IPS-20b (cell line): ENCODE results near the gene MAPK8.

Source experiments
- H3K27ac ChIP-seq: one replicate; pipeline ENCODE4 v1.5.1; 2013; ENCODE audit warnings: low read length
- H3K27me3 ChIP-seq: 2 replicates; pipeline ENCODE4 v1.6.1; 2013; ENCODE audit warnings: mild to moderate bottlenecking, low read length, inconsistent platforms; ENCODE audit not compliant: insufficient read depth
- H3K36me3 ChIP-seq: 2 replicates; pipeline ENCODE4 v1.6.1; 2013; ENCODE audit warnings: low read depth, mild to moderate bottlenecking, inconsistent platforms, low read length, moderate library complexity; ENCODE audit not compliant: insufficient read depth
- H3K4me1 ChIP-seq: 2 replicates; pipeline ENCODE4 v1.6.1; 2013; ENCODE audit warnings: mild to moderate bottlenecking, control low read depth, inconsistent platforms, low read length, moderate library complexity; ENCODE audit not compliant: insufficient read depth
- H3K4me3 ChIP-seq: 2 replicates; pipeline ENCODE4 v1.5.1; 2013; ENCODE audit warnings: mild to moderate bottlenecking, low read length, inconsistent platforms
- H3K9ac ChIP-seq: 2 replicates; pipeline ENCODE4 v1.6.1; 2013; ENCODE audit warnings: low read depth, mild to moderate bottlenecking, inconsistent platforms, low read length, moderate library complexity
- H3K9me3 ChIP-seq: 2 replicates; pipeline ENCODE4 v1.6.1; 2013; ENCODE audit warnings: mild to moderate bottlenecking, low read depth, low read length, inconsistent platforms; ENCODE audit not compliant: insufficient read depth

Gene MAPK8

DNA sequence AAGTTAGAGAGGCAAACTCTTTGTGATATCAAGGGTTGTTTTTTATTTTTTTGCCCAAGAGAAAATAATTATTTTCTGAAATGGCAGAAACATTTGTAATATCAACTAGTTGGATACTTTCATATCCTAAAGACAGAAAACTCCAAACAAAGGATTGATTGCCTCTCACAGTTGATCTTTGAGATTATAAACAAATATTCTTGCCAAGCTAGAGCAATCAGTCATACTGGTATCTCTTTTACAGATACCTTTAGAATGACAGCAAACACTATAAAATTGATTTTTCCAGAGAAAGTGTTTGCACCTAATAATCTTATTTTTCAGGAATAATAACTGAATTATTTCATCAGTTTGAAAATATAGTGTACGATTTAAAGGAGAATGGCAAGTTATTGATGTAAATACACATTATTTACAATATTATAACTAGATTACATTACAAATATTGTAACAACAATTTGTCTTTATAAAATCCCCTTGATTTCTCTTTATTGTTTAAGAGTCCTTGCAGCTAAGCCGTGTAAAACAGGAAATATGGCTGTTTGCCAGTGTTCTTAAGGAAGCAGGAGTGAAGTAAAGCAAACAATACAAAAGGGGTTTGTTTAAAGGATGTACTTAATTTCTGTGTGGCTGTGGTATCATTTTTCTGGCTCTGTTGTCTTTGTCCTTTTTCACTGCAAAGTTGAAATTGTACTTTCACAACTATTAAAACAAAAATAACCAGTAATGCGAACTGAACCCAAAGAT lies 58.4 kb downstream of the MAPK8 start:
- Histone ChIP-seq H3K4me3 (no peak overlapping the region), H3K4me1 (peaks cover 4% of the 10 kb centered on the region; the same call in 1 of the 2 replicates), H3K27ac (no peak overlapping the region)

GRCh38 chr10:48365668-48366067 lies 59.2 kb downstream of the MAPK8 start:
- Histone ChIP-seq H3K4me3 (no peak overlapping the region), H3K9ac (no peak overlapping the region), H3K27me3 (no peaks in the 10 kb centered on the region), H3K36me3 (no peaks in the 10 kb centered on the region), H3K4me1 (peaks cover 4% of the 10 kb centered on the region; the same call in 1 of the 2 replicates), H3K27ac (no peak overlapping the region), H3K9me3 (no peaks in the 10 kb centered on the region)

More for the DNA sequence above, 58.4 kb downstream of the MAPK8 start:
- no peaks in the 10 kb centered on the region for H3K27me3 ChIP-seq
- no peaks in the 10 kb centered on the region for H3K9me3 ChIP-seq
- no peak overlapping the region; the same call in 1 of the 2 replicates for H3K9ac ChIP-seq
- no peaks in the 10 kb centered on the region for H3K36me3 ChIP-seq

- Histone ChIP-seq H3K27ac (peak overlapping the region; percentile 49), H3K9me3 (no peaks in the 10 kb centered on the region), H3K4me3 (no peak overlapping the region), H3K27me3 (no peaks in the 10 kb centered on the region), H3K9ac (no peak overlapping the region), H3K36me3 (no peaks in the 10 kb centered on the region), H3K4me1 (peaks cover 4% of the 10 kb centered on the region; the same call in 1 of the 2 replicates)
Measured at GRCh38 chr10:48366261-48366660, 59.8 kb downstream of the MAPK8 start.

GRCh38 chr10:48369501-48369900 lies 63.0 kb downstream of the MAPK8 start:
- no peaks in the 10 kb centered on the region for H3K27me3 ChIP-seq
- no peak overlapping the region for H3K27ac ChIP-seq
- H3K9me3 ChIP-seq, result no peaks in the 10 kb centered on the region
- H3K4me1 ChIP-seq, result no peaks in the 10 kb centered on the region; the same call in 1 of the 2 replicates
- no peaks in the 10 kb centered on the region for H3K36me3 ChIP-seq
- no peak overlapping the region for H3K9ac ChIP-seq
- H3K4me3 ChIP-seq, result no peak overlapping the region

GRCh38 chr10:48377751-48378530 lies 71.5 kb downstream of the MAPK8 start:
- no peaks in the 10 kb centered on the region for H3K27me3 ChIP-seq
- H3K9me3 ChIP-seq, result peaks cover 4% of the 10 kb centered on the region
- H3K4me1 ChIP-seq, result no peaks in the 10 kb centered on the region
- H3K36me3 ChIP-seq, result no peaks in the 10 kb centered on the region
- H3K9ac ChIP-seq, result no peak overlapping the region
- H3K4me3 ChIP-seq, result no peak overlapping the region
- no peak overlapping the region for H3K27ac ChIP-seq

- Histone ChIP-seq H3K9me3 (peaks cover 4% of the 10 kb centered on the region), H3K36me3 (no peaks in the 10 kb centered on the region), H3K27ac (no peak overlapping the region), H3K9ac (no peak overlapping the region), H3K27me3 (no peaks in the 10 kb centered on the region), H3K4me3 (no peak overlapping the region), H3K4me1 (peaks cover 6% of the 10 kb centered on the region; the same call in 1 of the 2 replicates)
Measured at GRCh38 chr10:48378675-48379074, 72.2 kb downstream of the MAPK8 start.

DNA sequence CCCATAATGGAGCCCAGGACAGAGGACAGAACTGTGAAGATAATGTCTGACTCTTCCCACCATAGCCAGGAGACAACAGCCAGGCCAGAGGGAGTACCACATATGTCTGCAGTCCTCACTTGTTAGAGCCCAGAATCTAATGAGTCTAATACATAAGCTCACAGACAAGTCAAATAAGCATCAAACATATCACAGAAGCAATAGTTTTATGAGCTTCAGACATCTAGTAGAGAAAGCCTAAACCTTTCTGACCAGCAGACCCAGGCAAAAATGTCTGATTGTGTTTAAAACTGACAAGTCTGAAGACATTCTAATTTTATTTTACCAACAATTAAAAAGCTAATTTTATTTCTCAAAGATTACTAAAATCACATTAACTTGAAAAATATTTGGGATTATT lies 75.5 kb downstream of the MAPK8 start:
- Histone ChIP-seq H3K36me3 (no peaks in the 10 kb centered on the region), H3K9ac (no peak overlapping the region), H3K4me1 (peaks cover 14% of the 10 kb centered on the region; the same call in 1 of the 2 replicates), H3K27ac (no peak overlapping the region), H3K27me3 (no peaks in the 10 kb centered on the region), H3K9me3 (peaks cover 4% of the 10 kb centered on the region), H3K4me3 (no peak overlapping the region)

DNA sequence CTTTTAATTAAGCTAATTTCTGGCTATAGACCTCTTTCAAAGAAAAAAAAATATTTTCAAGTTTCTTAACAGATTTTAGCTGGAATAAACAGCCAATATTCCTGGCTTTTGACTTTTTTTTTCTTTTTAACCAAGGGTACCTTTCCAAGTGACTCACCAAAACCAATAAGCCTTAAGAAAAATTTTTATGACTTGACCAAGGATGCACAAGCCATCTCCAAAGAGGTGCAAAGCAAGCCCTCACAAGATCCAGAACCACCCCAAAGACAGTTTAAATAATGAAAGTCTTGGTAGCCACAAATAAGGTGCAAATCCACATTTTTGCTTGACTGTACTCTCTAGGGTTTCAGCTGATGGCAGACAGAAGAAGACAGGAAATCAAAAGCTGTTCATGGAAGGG lies 76.5 kb downstream of the MAPK8 start:
- H3K4me3 ChIP-seq, result no peak overlapping the region
- peaks cover 4% of the 10 kb centered on the region for H3K9me3 ChIP-seq
- H3K27me3 ChIP-seq, result no peaks in the 10 kb centered on the region
- H3K4me1 ChIP-seq, result peaks cover 14% of the 10 kb centered on the region; the same call in 1 of the 2 replicates
- H3K9ac ChIP-seq, result no peak overlapping the region
- no peaks in the 10 kb centered on the region for H3K36me3 ChIP-seq
- H3K27ac ChIP-seq, result no peak overlapping the region

DNA sequence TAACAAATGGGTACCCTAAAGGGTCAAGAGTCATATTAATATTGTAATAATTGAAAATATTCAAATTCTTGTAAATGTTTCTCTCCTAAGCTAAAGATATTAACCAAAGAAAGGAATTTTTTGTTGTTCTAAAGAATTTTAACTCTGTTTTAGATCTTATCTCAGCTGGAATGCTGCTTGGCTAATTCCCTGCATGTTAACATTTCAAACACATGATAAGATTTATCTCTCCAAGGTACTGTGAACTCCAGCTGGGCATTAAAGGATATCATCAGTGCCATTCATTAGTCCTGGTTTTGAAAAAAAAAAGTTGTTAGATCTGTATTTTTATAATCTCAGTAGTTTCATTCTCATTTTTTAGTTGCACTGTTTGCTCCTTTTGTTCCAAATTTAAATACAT lies 76.9 kb downstream of the MAPK8 start:
- Histone ChIP-seq H3K27me3 (no peaks in the 10 kb centered on the region), H3K9ac (no peak overlapping the region), H3K4me1 (peaks cover 14% of the 10 kb centered on the region; the same call in 1 of the 2 replicates), H3K4me3 (no peak overlapping the region), H3K9me3 (peaks cover 4% of the 10 kb centered on the region), H3K36me3 (no peaks in the 10 kb centered on the region), H3K27ac (no peak overlapping the region)

DNA sequence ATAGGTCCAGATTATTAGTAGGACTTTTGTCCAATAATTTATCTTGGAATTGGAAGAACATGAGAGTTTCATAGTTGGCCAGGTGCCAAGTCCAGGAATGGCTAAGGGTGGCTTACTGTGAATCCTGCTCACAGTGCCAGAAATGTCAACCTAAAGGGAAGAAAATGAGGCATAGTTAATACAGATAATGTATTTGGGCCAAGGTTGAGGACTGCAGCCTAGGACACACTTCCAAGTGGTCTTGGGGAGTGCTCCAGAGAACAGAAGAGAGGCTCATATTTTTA lies 78.2 kb downstream of the MAPK8 start:
- Histone ChIP-seq H3K9me3 (peaks cover 4% of the 10 kb centered on the region), H3K9ac (no peak overlapping the region), H3K4me1 (peaks cover 14% of the 10 kb centered on the region; the same call in 1 of the 2 replicates), H3K4me3 (no peak overlapping the region), H3K27ac (no peak overlapping the region), H3K36me3 (no peaks in the 10 kb centered on the region), H3K27me3 (no peaks in the 10 kb centered on the region)

- Histone ChIP-seq H3K27me3 (no peaks in the 10 kb centered on the region), H3K4me1 (peaks cover 13% of the 10 kb centered on the region), H3K9ac (no peak overlapping the region), H3K27ac (no peak overlapping the region), H3K4me3 (no peak overlapping the region), H3K36me3 (no peaks in the 10 kb centered on the region), H3K9me3 (no peaks in the 10 kb centered on the region)
Measured at GRCh38 chr10:48389272-48389671, 82.8 kb downstream of the MAPK8 start.
